GM19193 (cell line): ENCODE data around the gene PSD2.

Experiments
- POLR2A ChIP-seq: IDR thresholded peaks from 4 replicates; pipeline ENCODE4 v1.6.1; 2011; ENCODE audit not compliant: insufficient read depth, insufficient read length; ENCODE audit errors: extremely low read depth

PSD2 gene

GRCh38 chr5:139759219-139759721 is 36.3 kb upstream of the PSD2 start:
- no peak for TF ChIP-seq POLR2A

GRCh38 chr5:139760066-139761056 is 35.2 kb upstream of the PSD2 start:
- no peak for TF ChIP-seq POLR2A

- no peak for TF ChIP-seq POLR2A
Measured at GRCh38 chr5:139761057-139761450, 34.6 kb upstream of the PSD2 start.

- TF ChIP-seq POLR2A, result no peak
Measured at GRCh38 chr5:139761501-139761900, 34.1 kb upstream of the PSD2 start.

- TF ChIP-seq POLR2A, result no peak
Measured at GRCh38 chr5:139762615-139763170, 32.9 kb upstream of the PSD2 start.

GRCh38 chr5:139763280-139763929 is 32.2 kb upstream of the PSD2 start:
- no peak for TF ChIP-seq POLR2A

- TF ChIP-seq POLR2A, result no peak
Measured at GRCh38 chr5:139763930-139764791, 31.4 kb upstream of the PSD2 start.

GRCh38 chr5:139764886-139765408 is 30.7 kb upstream of the PSD2 start:
- TF ChIP-seq POLR2A, result no peak

GRCh38 chr5:139765409-139766217 is 30.0 kb upstream of the PSD2 start:
- TF ChIP-seq POLR2A, result no peak

- TF ChIP-seq POLR2A, result no peak
Measured at GRCh38 chr5:139767960-139768359, 27.6 kb upstream of the PSD2 start.

- no peak for TF ChIP-seq POLR2A
Measured at GRCh38 chr5:139768807-139769465, 26.7 kb upstream of the PSD2 start.

- TF ChIP-seq POLR2A, result no peak
Measured at GRCh38 chr5:139769477-139769876, 26.1 kb upstream of the PSD2 start.

GRCh38 chr5:139770722-139771121 is 24.9 kb upstream of the PSD2 start:
- no peak for TF ChIP-seq POLR2A
